DOHH2 (cell line): ENCODE data around the gene PRSS8.

Experiments used
- H3F3A ChIP-seq: fragments of 200-600 bp; sonication (generic), shearing (Covaris generic); 2 replicates; pipeline ENCODE4 v1.6.0; 2016; ENCODE audit warnings: antibody characterized with exemption, mild to moderate bottlenecking; ENCODE audit not compliant: control insufficient read depth, insufficient read depth
- H3K27ac ChIP-seq: fragments of 200-600 bp; sonication (generic); 2 replicates; pipeline ENCODE4 v1.5.1; 2014; ENCODE audit warnings: low read depth, mild to moderate bottlenecking, low read length, moderate library complexity
- H3K27me3 ChIP-seq: fragments of 200-600 bp; sonication (generic); 2 replicates; pipeline ENCODE4 v1.6.1; 2014; ENCODE audit warnings: mild to moderate bottlenecking, low read length, mixed read lengths; ENCODE audit not compliant: control insufficient read depth
- H3K36me3 ChIP-seq: fragments of 200-600 bp; sonication (generic); 2 replicates; pipeline ENCODE4 v1.6.1; 2014; ENCODE audit warnings: mild to moderate bottlenecking, low read length, moderate library complexity, mixed read lengths; ENCODE audit not compliant: control insufficient read depth
- H3K4me1 ChIP-seq: fragments of 200-600 bp; sonication (generic); 2 replicates; pipeline ENCODE4 v1.6.1; 2014; ENCODE audit warnings: mild to moderate bottlenecking, low read length, mixed read lengths; ENCODE audit not compliant: control insufficient read depth
- H3K4me2 ChIP-seq: fragments of 200-600 bp; sonication (generic); 2 replicates; pipeline ENCODE4 v1.6.0; 2014; ENCODE audit warnings: mild to moderate bottlenecking, low read length, moderate library complexity
- H3K4me3 ChIP-seq: fragments of 200-600 bp; sonication (generic); 2 replicates; pipeline ENCODE4 v1.5.1; 2014; ENCODE audit warnings: mild to moderate bottlenecking, low read length, mixed read lengths
- H3K79me2 ChIP-seq: fragments of 200-600 bp; sonication (generic); 2 replicates; pipeline ENCODE4 v1.6.1; 2014; ENCODE audit warnings: mild to moderate bottlenecking, low read length, mixed read lengths; ENCODE audit not compliant: control insufficient read depth
- H3K9me2 ChIP-seq: fragments of 200-600 bp; sonication (generic); replicated peaks from 2 replicates; pipeline ENCODE4 v1.6.1; 2014; ENCODE audit warnings: mild to moderate bottlenecking, low read length, mixed read lengths; ENCODE audit not compliant: control insufficient read depth
- H3K9me3 ChIP-seq: fragments of 200-600 bp; sonication (generic); 2 replicates; pipeline ENCODE4 v1.6.1; 2014; ENCODE audit warnings: antibody characterized with exemption, low read length, mixed read lengths; ENCODE audit not compliant: control insufficient read depth, insufficient read depth
- H4K20me1 ChIP-seq: fragments of 200-600 bp; sonication (generic); 2 replicates; pipeline ENCODE4 v1.6.0; 2014; ENCODE audit warnings: low read depth, mild to moderate bottlenecking, antibody characterized with exemption, low read length, moderate library complexity; ENCODE audit not compliant: control insufficient read depth, insufficient read depth
- EZH2phosphoT487 ChIP-seq: fragments of 200-600 bp; sonication (generic); IDR thresholded peaks from 2 replicates; pipeline ENCODE4 v1.6.1; 2017; ENCODE audit warnings: borderline replicate concordance, mild to moderate bottlenecking, antibody characterized with exemption, low read length, moderate library complexity, mixed read lengths
- TF ChIP-seq, protein P1 (sequence below): fragments of 200-600 bp; sonication (generic); IDR thresholded peaks from one replicate; pipeline ENCODE4 v1.5.1; 2014; ENCODE audit warnings: antibody characterized with exemption, mild to moderate bottlenecking, low read depth, low read length; ENCODE audit not compliant: poor library complexity, severe bottlenecking

The PRSS8 gene

GRCh38 chr16:31084584-31085302 lies 50.8 kb downstream of the PRSS8 start:
- H3K4me1 ChIP-seq, result peaks cover 3% of the 10 kb centered on the region; the same call in 1 of the 2 replicates
- H4K20me1 ChIP-seq, result 0 out of 2 replicates have a peak, but pooled peaks cover 4% of the 10 kb centered on the region
- H3K9me2 ChIP-seq, result no peaks in the 10 kb centered on the region
- H3K27me3 ChIP-seq, result no peaks in the 10 kb centered on the region
- H3K27ac ChIP-seq, result no peak overlapping the region
- no peaks in the 10 kb centered on the region for H3K9me3 ChIP-seq
- no peak overlapping the region for H3K4me3 ChIP-seq
- H3K36me3 ChIP-seq, result peaks cover 60% of the 10 kb centered on the region
- TF ChIP-seq, protein P1, sequence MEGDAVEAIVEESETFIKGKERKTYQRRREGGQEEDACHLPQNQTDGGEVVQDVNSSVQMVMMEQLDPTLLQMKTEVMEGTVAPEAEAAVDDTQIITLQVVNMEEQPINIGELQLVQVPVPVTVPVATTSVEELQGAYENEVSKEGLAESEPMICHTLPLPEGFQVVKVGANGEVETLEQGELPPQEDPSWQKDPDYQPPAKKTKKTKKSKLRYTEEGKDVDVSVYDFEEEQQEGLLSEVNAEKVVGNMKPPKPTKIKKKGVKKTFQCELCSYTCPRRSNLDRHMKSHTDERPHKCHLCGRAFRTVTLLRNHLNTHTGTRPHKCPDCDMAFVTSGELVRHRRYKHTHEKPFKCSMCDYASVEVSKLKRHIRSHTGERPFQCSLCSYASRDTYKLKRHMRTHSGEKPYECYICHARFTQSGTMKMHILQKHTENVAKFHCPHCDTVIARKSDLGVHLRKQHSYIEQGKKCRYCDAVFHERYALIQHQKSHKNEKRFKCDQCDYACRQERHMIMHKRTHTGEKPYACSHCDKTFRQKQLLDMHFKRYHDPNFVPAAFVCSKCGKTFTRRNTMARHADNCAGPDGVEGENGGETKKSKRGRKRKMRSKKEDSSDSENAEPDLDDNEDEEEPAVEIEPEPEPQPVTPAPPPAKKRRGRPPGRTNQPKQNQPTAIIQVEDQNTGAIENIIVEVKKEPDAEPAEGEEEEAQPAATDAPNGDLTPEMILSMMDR, result no peak
- TF ChIP-seq EZH2phosphoT487, result no peak
- H3K79me2 ChIP-seq, result peaks cover 16% of the 10 kb centered on the region
- no peak overlapping the region for H3K4me2 ChIP-seq
- no peaks in the 10 kb centered on the region for H3F3A ChIP-seq

GRCh38 chr16:31083981-31084380 lies 51.5 kb downstream of the PRSS8 start:
- Histone ChIP-seq H3F3A (no peaks in the 10 kb centered on the region), H3K36me3 (peaks cover 64% of the 10 kb centered on the region), H4K20me1 (0 out of 2 replicates have a peak, but pooled peaks cover 4% of the 10 kb centered on the region), H3K4me1 (peaks cover 3% of the 10 kb centered on the region; the same call in 1 of the 2 replicates), H3K4me2 (no peak overlapping the region), H3K79me2 (peaks cover 23% of the 10 kb centered on the region), H3K27ac (no peak overlapping the region), H3K9me3 (no peaks in the 10 kb centered on the region), H3K4me3 (no peak overlapping the region), H3K27me3 (no peaks in the 10 kb centered on the region), H3K9me2 (no peaks in the 10 kb centered on the region)
- TF ChIP-seq EZH2phosphoT487, result no peak
- TF ChIP-seq, protein P1, result no peak

DNA sequence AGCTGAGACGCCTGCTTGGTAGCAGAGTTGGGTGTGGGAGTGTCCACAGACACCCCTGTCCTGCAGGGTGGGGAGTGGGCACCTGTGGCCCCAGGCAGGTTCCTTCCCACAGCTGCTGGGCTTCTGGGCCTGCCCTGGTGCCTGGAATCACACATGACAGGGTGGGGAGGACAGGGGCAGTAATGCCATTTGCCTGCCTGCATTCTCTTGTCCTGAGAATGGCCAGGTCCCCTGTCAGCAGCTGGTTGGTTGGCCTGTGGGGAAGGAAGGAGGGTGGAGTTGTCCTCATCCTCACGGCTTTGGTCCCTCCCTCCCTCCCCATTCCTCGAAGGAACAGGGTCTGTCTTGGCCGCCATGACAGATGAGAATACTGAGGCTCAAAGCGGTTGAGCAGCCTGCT lies 52.0 kb downstream of the PRSS8 start:
- H3K9me2 ChIP-seq, result no peaks in the 10 kb centered on the region
- H3K9me3 ChIP-seq, result no peaks in the 10 kb centered on the region
- no peak for TF ChIP-seq EZH2phosphoT487
- H3K27ac ChIP-seq, result no peak overlapping the region
- H3K36me3 ChIP-seq, result peaks cover 65% of the 10 kb centered on the region
- H3K79me2 ChIP-seq, result peaks cover 27% of the 10 kb centered on the region
- H4K20me1 ChIP-seq, result 0 out of 2 replicates have a peak, but pooled peaks cover 4% of the 10 kb centered on the region
- H3K4me3 ChIP-seq, result no peak overlapping the region
- no peaks in the 10 kb centered on the region for H3K27me3 ChIP-seq
- H3K4me2 ChIP-seq, result no peak overlapping the region
- no peaks in the 10 kb centered on the region for H3F3A ChIP-seq
- H3K4me1 ChIP-seq, result peaks cover 3% of the 10 kb centered on the region; the same call in 1 of the 2 replicates

GRCh38 chr16:31083081-31083480 lies 52.4 kb downstream of the PRSS8 start:
- no peaks in the 10 kb centered on the region for H3F3A ChIP-seq
- no peak overlapping the region for H3K4me2 ChIP-seq
- H3K36me3 ChIP-seq, result peaks cover 69% of the 10 kb centered on the region
- TF ChIP-seq, protein P1, result no peak
- no peak for TF ChIP-seq EZH2phosphoT487
- H3K27ac ChIP-seq, result no peak overlapping the region
- no peaks in the 10 kb centered on the region for H3K27me3 ChIP-seq
- peaks cover 3% of the 10 kb centered on the region; the same call in 1 of the 2 replicates for H3K4me1 ChIP-seq
- 0 out of 2 replicates have a peak, but pooled peaks cover 4% of the 10 kb centered on the region for H4K20me1 ChIP-seq
- peaks cover 32% of the 10 kb centered on the region for H3K79me2 ChIP-seq
- no peaks in the 10 kb centered on the region for H3K9me2 ChIP-seq
- H3K4me3 ChIP-seq, result no peak overlapping the region
- no peaks in the 10 kb centered on the region for H3K9me3 ChIP-seq
